ENCODE data around the gene ZNF862.

- no peak for TF ChIP-seq EZH2 (conservative IDR thresholded peaks at IDR 0.05; ENCODE audit: low read depth, low read length)
- no peak for TF ChIP-seq REST (IDR thresholded peaks at IDR 0.05; ENCODE audit: borderline replicate concordance in 1 of 2, low read depth in 1 of 2, low read length in 2 of 2)
- no peak for TF ChIP-seq TAF1 (CRISPR knock-in tag; IDR thresholded peaks at IDR 0.05)
- TF ChIP-seq ZBTB43 (CRISPR knock-in tag; conservative IDR thresholded peaks at IDR 0.05), result no peak
These were observed 46.4 kb downstream of the ZNF862 start for GRCh38 chr7:149884541-149884940.
